Duodenal mucosa (tissue), 2 donors: ENCODE results near the gene GOLGA6A.

ENCODE experiments used
- H3K27ac ChIP-seq: one replicate; pipeline ENCODE4 v1.7.0; 2013; ENCODE audit warnings: low read depth, low read length
- H3K27me3 ChIP-seq, 2 donors: one replicate each; pipeline ENCODE4 v1.7.0; 2013; ENCODE audit warnings: low read length in 2 of 2, control low read depth in 1 of 2; ENCODE audit not compliant: insufficient read depth in 2 of 2, control insufficient read depth in 1 of 2
- H3K36me3 ChIP-seq, 2 donors: one replicate each; pipeline ENCODE4 v1.7.0; 2013; ENCODE audit warnings: low read length in 2 of 2, control low read depth in 1 of 2; ENCODE audit not compliant: insufficient read depth in 2 of 2, control insufficient read depth in 1 of 2
- H3K4me1 ChIP-seq, 2 donors: one replicate each; pipeline ENCODE4 v1.7.0; 2013; ENCODE audit warnings: low read length in 2 of 2, control low read depth in 1 of 2; ENCODE audit not compliant: insufficient read depth in 2 of 2, control insufficient read depth in 1 of 2
- H3K4me3 ChIP-seq, 2 donors: one replicate each; pipeline ENCODE4 v1.7.0; 2013; ENCODE audit warnings: low read length in 2 of 2, low read depth in 1 of 2
- H3K9ac ChIP-seq, 2 donors: one replicate each; pipeline ENCODE4 v1.7.0; 2013; ENCODE audit warnings: low read length in 2 of 2, low read depth in 1 of 2
- H3K9me3 ChIP-seq, 2 donors: one replicate each; pipeline ENCODE4 v1.7.0; 2013; ENCODE audit warnings: low read length in 2 of 2, control low read depth in 1 of 2; ENCODE audit not compliant: control insufficient read depth in 1 of 2

GOLGA6A gene

GRCh38 chr15:74035121-74036017, 47.0 kb downstream of the GOLGA6A start:
- no peaks in the 10 kb centered on the region for H3K9me3 ChIP-seq
- no peaks in the 10 kb centered on the region for H3K27me3 ChIP-seq
- H3K4me3 ChIP-seq = no peak overlapping the region
- peaks cover 0 to 22% of the 10 kb centered on the region in 2 donors for H3K4me1 ChIP-seq
- peaks cover 34 to 55% of the 10 kb centered on the region in 2 donors for H3K36me3 ChIP-seq
- no peak overlapping the region for H3K27ac ChIP-seq
- no peak overlapping the region for H3K9ac ChIP-seq

DNA sequence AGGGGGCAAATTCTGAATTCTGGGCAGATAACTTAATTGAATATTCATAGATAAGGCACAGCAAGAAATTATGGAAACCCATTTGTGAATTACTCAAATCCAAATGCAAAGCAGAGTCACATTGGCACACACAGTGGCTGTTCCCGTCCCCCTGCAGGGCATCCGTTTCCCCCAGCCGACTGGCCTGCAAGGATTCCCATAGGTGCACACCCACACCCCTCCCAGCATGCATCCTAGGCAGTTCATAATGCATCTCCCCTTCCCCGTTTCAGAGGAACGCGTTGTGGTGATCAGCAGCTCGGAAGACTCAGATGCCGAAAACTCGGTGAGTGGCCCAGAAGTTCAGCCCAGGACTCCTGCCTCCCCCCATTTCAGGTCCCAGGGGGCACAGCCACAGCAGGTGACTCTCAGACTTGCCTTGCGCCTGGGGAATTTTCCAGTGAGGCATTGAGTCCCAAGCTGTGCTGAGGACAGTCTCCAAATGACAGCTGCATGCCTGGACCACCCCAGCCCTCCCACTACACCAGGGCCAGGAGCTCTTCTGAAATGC, 48.1 kb downstream of the GOLGA6A start:
- Histone ChIP-seq H3K9me3 (no peaks in the 10 kb centered on the region), H3K9ac (no peak overlapping the region), H3K27ac (no peak overlapping the region), H3K27me3 (no peaks in the 10 kb centered on the region), H3K36me3 (peaks cover 34 to 55% of the 10 kb centered on the region in 2 donors), H3K4me1 (peaks cover 0 to 15% of the 10 kb centered on the region in 2 donors), H3K4me3 (no peak overlapping the region)

GRCh38 chr15:74032606-74033561, 49.5 kb downstream of the GOLGA6A start:
- Histone ChIP-seq H3K4me1 (peaks cover 0 to 7% of the 10 kb centered on the region in 2 donors), H3K27ac (no peak overlapping the region), H3K9ac (no peak overlapping the region), H3K27me3 (no peaks in the 10 kb centered on the region), H3K4me3 (no peak overlapping the region), H3K36me3 (peaks cover 34 to 60% of the 10 kb centered on the region in 2 donors), H3K9me3 (no peaks in the 10 kb centered on the region)

DNA sequence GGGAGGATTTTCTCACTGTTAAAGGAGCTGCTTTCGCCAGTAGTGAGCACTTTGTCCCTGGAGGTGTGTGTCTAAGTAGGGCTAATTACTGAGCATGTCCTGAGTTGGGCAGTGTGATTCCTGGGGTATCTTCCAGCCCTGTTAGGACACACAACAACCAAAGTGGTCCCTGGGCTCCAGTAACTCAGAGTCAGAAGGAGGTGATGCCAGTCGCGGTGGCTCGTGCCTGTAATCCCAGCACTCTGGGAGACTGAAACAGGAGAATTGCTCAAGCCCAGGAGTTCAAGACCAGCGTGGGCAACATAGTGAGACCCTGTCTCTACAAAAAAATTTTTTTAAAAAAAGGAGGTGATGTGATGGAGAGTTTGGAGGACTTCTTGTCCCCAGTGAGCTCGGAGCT, 50.3 kb downstream of the GOLGA6A start:
- Histone ChIP-seq H3K36me3 (peaks cover 33 to 63% of the 10 kb centered on the region in 2 donors), H3K4me1 (peaks cover 0 to 10% of the 10 kb centered on the region in 2 donors), H3K27me3 (no peaks in the 10 kb centered on the region), H3K4me3 (no peak overlapping the region), H3K9ac (no peak overlapping the region), H3K27ac (no peak overlapping the region), H3K9me3 (no peaks in the 10 kb centered on the region)

DNA sequence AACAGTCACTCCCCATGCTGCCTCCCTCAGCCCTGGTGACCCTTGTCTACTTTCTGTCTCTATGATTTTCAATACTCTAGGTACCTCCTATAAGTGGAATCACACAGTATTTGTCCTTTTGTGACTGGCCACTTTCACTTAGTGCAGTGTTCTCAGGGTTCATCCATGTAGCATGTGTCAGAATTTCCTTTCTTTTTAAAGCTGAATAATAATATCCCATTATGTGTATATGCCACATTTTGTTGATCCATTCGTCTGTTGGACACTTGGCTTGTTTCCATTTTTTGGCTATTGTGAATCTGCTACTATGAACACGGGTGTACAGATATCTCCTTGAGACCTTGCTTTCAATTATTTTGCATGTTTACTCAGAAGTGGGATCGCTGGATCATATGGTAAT, 53.7 kb downstream of the GOLGA6A start:
- H3K27me3 ChIP-seq = no peaks in the 10 kb centered on the region
- peaks cover 31 to 62% of the 10 kb centered on the region in 2 donors for H3K36me3 ChIP-seq
- H3K4me3 ChIP-seq = no peak overlapping the region
- H3K9me3 ChIP-seq = no peaks in the 10 kb centered on the region
- H3K4me1 ChIP-seq = peaks cover 0 to 5% of the 10 kb centered on the region in 2 donors
- H3K27ac ChIP-seq = no peak overlapping the region
- H3K9ac ChIP-seq = no peak overlapping the region

DNA sequence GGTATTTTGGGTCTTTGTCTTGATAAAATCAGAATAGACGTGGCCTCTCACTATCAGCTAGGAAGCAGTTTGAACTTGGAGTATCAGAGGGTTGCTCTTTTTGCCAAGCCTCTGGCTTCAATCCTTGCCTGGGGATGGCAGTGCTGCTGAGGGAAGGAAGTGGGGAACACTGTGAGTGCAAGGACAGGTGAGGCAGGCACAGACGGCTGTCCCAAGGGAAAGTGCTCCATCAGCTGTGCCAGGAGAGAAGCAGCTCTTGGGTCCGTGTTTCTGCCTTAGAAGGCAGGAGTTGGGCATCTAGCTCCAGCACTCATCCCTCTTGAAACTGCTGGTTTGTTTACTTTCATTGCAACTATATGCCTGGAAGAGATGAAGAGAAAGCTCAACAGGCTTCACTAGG, 54.7 kb downstream of the GOLGA6A start:
- H3K27ac ChIP-seq = no peak overlapping the region
- peaks cover 32 to 62% of the 10 kb centered on the region in 2 donors for H3K36me3 ChIP-seq
- no peaks in the 10 kb centered on the region for H3K9me3 ChIP-seq
- no peak overlapping the region for H3K9ac ChIP-seq
- H3K4me3 ChIP-seq = no peak overlapping the region
- H3K27me3 ChIP-seq = no peaks in the 10 kb centered on the region
- H3K4me1 ChIP-seq = peaks cover 0 to 5% of the 10 kb centered on the region in 2 donors

DNA sequence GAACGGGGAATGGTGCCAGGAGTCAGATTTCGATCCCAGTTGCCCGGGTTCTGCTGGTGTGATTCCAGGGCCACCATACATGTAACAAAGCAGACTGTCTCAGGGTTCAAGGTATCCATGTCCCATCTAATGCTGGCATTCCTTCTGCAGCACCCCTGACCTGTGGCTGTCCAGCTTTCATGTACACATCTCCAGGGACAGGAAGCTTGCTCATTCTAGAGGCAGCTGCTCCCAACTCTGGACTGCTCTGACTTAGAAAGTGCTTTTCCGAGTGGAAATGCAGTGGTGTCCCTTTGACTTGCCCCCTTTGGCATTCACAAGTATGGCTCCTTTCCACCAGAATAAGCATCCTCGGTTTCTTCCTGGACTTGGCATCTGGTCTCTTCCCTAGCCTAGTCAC, 56.9 kb downstream of the GOLGA6A start:
- no peak overlapping the region for H3K4me3 ChIP-seq
- no peaks in the 10 kb centered on the region for H3K27me3 ChIP-seq
- H3K4me1 ChIP-seq = peaks cover 0 to 5% of the 10 kb centered on the region in 2 donors
- no peak overlapping the region for H3K27ac ChIP-seq
- H3K9me3 ChIP-seq = no peaks in the 10 kb centered on the region
- H3K9ac ChIP-seq = no peak overlapping the region
- peaks cover 30 to 60% of the 10 kb centered on the region in 2 donors for H3K36me3 ChIP-seq

GRCh38 chr15:74024687-74025086, 57.7 kb downstream of the GOLGA6A start:
- peaks cover 0 to 5% of the 10 kb centered on the region in 2 donors for H3K4me1 ChIP-seq
- no peak overlapping the region for H3K4me3 ChIP-seq
- H3K36me3 ChIP-seq = peaks cover 30 to 60% of the 10 kb centered on the region in 2 donors
- no peaks in the 10 kb centered on the region for H3K9me3 ChIP-seq
- no peak overlapping the region for H3K9ac ChIP-seq
- no peaks in the 10 kb centered on the region for H3K27me3 ChIP-seq
- H3K27ac ChIP-seq = no peak overlapping the region

- H3K27ac ChIP-seq = no peak overlapping the region
- no peak overlapping the region for H3K4me3 ChIP-seq
- H3K4me1 ChIP-seq = peaks cover 0 to 5% of the 10 kb centered on the region in 2 donors
- H3K9me3 ChIP-seq = no peaks in the 10 kb centered on the region
- no peaks in the 10 kb centered on the region for H3K27me3 ChIP-seq
- peaks cover 30 to 65% of the 10 kb centered on the region in 2 donors for H3K36me3 ChIP-seq
- no peak overlapping the region for H3K9ac ChIP-seq
These were observed 59.5 kb downstream of the GOLGA6A start for GRCh38 chr15:74022706-74023470.
